Neural crest cell (in vitro differentiated cells): Measurements from ENCODE around the gene ITGA2. TPM values are rescaled to one million over a fixed set of nuclear protein-coding genes. Genes with fewer than 3 reads are reported as not detected.

Experiments
- DNase-seq: peaks from one replicate; pipeline ENCODE4 v3.0.0; 2021; ENCODE audit warnings: low read depth, mixed read lengths, low spot score
- H3K27ac Mint-ChIP-seq: one replicate; pipeline ENCODE4 v1.8.0; 2021; ENCODE audit warnings: mild to moderate bottlenecking, mixed read lengths; ENCODE audit not compliant: unreplicated experiment
- H3K27me3 Mint-ChIP-seq: 2 replicates; pipeline ENCODE4 v1.8.0; 2021; ENCODE audit warnings: low read depth, mild to moderate bottlenecking, mixed read lengths
- H3K36me3 Mint-ChIP-seq: 2 replicates; pipeline ENCODE4 v1.8.0; 2021; ENCODE audit warnings: low read depth, mild to moderate bottlenecking, mixed read lengths
- H3K4me1 Mint-ChIP-seq: 2 replicates; pipeline ENCODE4 v1.8.0; 2021; ENCODE audit warnings: mixed read lengths
- H3K4me3 Mint-ChIP-seq: one replicate; pipeline ENCODE4 v1.8.0; 2021; ENCODE audit warnings: mild to moderate bottlenecking, mixed read lengths
- H3K9me3 Mint-ChIP-seq: 2 replicates; pipeline ENCODE4 v1.8.0; 2021; ENCODE audit warnings: mixed read lengths
- total RNA-seq: library from RNA; stranded (reverse); gene quantifications from 2 replicates; pipeline ENCODE4 v1.2.1, GENCODE V29; 2021
- TF ChIP-seq, protein P1 (sequence below): fragments of 200-600 bp; sonication (generic); conservative IDR thresholded peaks from 2 replicates; pipeline ENCODE4 v1.5.0; 2021; ENCODE audit warnings: antibody characterized with exemption, mild to moderate bottlenecking

Gene ITGA2
- total RNA-seq, 1 donor from 2014 or later, result 1.7 TPM

DNA sequence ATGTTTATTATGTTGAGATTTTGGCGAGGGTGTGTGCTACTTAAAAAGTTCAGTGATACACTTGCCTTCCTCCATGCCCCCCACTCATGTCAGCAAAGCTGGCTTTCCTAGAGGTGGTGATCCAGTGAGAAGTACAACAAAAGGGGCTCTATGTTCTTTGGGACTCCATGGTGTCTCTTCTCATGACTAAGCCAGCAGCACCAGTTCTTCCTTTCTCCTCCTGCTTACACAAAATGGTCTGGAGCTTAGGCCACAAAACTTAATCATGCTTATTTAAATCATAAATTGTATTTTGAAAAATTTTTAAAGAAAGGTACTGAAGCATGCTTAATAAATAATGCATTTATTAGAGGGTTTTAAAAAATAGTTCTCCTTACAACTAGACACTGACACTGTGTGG is 98.0 kb downstream of the ITGA2 start:
- Mint-ChIP-seq H3K27me3 (no peaks in the 10 kb centered on the region), H3K4me3 (peak overlapping the region; percentile 27), H3K27ac (peak overlapping the region; percentile 97), H3K36me3 (no peaks in the 10 kb centered on the region), H3K9me3 (no peaks in the 10 kb centered on the region), H3K4me1 (peaks cover 23% of the 10 kb centered on the region)
- TF ChIP-seq, protein P1, sequence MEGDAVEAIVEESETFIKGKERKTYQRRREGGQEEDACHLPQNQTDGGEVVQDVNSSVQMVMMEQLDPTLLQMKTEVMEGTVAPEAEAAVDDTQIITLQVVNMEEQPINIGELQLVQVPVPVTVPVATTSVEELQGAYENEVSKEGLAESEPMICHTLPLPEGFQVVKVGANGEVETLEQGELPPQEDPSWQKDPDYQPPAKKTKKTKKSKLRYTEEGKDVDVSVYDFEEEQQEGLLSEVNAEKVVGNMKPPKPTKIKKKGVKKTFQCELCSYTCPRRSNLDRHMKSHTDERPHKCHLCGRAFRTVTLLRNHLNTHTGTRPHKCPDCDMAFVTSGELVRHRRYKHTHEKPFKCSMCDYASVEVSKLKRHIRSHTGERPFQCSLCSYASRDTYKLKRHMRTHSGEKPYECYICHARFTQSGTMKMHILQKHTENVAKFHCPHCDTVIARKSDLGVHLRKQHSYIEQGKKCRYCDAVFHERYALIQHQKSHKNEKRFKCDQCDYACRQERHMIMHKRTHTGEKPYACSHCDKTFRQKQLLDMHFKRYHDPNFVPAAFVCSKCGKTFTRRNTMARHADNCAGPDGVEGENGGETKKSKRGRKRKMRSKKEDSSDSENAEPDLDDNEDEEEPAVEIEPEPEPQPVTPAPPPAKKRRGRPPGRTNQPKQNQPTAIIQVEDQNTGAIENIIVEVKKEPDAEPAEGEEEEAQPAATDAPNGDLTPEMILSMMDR, result no peak
- DNase-seq, result no peak

DNA sequence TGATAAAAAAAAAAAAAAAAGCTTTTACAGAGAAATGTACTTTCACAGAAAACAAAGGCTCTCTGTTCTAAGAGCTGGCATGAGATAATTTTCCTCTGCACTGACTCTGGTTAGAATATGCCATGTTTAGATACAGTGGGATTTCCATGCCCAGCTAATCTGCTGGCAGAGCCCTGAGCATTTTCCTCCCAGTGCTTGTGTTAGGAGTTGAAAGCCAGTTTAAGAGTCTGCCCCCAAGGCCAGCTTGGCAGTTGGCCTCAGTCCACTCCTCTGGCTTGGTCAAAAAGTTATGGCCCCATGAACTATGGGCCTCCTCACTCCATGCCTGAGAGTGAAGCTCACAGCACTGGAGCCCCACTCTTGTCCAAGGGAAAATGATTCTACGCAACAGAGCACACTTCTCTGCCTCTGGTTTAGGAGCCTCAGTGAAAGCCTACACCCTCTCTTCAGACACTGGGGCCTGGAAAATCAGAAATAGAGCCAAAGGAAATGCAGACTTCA is 98.5 kb downstream of the ITGA2 start:
- no peaks in the 10 kb centered on the region for H3K9me3 Mint-ChIP-seq
- H3K4me3 Mint-ChIP-seq, result peak overlapping the region; percentile 27
- no peak for DNase-seq
- peak overlapping the region; percentile 58 for H3K27ac Mint-ChIP-seq
- H3K27me3 Mint-ChIP-seq, result no peaks in the 10 kb centered on the region
- no peaks in the 10 kb centered on the region for H3K36me3 Mint-ChIP-seq
- TF ChIP-seq, protein P1, result no peak
- H3K4me1 Mint-ChIP-seq, result peaks cover 23% of the 10 kb centered on the region

DNA sequence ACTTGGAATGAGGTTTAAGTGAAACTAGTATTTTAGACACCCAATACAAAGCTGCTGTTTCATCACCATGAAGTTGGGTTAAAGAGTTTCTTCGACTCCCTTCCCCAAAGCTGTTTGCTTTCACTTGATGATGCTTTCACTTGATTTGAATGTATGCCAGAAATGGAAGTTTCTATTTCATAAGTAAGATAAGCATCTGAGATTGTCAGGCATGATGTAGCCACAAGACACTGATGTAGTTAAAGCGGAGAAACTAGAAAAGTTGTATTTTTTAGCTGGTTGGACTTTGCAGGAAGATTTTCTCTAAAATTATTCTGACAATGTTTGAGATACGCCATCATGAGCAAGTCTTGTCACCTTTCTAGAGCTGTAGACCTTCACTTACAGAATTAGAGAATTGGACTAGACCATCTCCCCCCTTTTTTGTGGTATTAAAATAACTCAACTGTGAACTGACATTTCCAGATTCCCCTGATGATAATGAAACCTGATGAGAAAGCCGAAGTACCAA is 100.4 kb downstream of the ITGA2 start:
- H3K36me3 Mint-ChIP-seq, result no peaks in the 10 kb centered on the region
- no peak for DNase-seq
- H3K4me3 Mint-ChIP-seq, result no peak overlapping the region
- no peaks in the 10 kb centered on the region for H3K9me3 Mint-ChIP-seq
- TF ChIP-seq, protein P1, result no peak
- peaks cover 23% of the 10 kb centered on the region for H3K4me1 Mint-ChIP-seq
- H3K27me3 Mint-ChIP-seq, result no peaks in the 10 kb centered on the region
- H3K27ac Mint-ChIP-seq, result no peak overlapping the region

DNA sequence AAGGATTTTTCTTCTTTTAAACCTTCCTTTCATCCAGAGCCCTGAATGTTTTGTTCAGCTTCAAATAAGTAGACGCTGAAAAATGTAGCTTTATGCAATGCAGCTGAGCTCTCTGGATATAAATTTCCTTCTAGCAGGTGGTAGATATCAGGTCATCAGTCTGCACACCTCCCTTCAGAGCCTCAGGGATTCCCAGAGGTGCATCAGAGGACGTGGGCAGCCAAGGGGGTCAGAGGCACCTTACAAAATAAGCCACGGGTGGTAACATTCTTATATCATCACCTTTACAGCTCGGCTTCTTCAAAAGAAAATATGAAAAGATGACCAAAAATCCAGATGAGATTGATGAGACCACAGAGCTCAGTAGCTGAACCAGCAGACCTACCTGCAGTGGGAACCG is 101.1 kb downstream of the ITGA2 start:
- H3K9me3 Mint-ChIP-seq, result no peaks in the 10 kb centered on the region
- H3K4me1 Mint-ChIP-seq, result peaks cover 23% of the 10 kb centered on the region
- no peaks in the 10 kb centered on the region for H3K27me3 Mint-ChIP-seq
- DNase-seq, result no peak
- no peaks in the 10 kb centered on the region for H3K36me3 Mint-ChIP-seq
- H3K4me3 Mint-ChIP-seq, result no peak overlapping the region
- TF ChIP-seq, protein P1, result no peak
- H3K27ac Mint-ChIP-seq, result no peak overlapping the region

DNA sequence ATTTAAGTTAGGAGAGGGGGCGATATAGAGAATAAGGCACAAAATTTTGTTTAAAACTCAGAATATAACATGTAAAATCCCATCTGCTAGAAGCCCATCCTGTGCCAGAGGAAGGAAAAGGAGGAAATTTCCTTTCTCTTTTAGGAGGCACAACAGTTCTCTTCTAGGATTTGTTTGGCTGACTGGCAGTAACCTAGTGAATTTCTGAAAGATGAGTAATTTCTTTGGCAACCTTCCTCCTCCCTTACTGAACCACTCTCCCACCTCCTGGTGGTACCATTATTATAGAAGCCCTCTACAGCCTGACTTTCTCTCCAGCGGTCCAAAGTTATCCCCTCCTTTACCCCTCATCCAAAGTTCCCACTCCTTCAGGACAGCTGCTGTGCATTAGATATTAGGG is 102.1 kb downstream of the ITGA2 start:
- H3K9me3 Mint-ChIP-seq, result no peaks in the 10 kb centered on the region
- no peaks in the 10 kb centered on the region for H3K27me3 Mint-ChIP-seq
- H3K4me1 Mint-ChIP-seq, result peaks cover 23% of the 10 kb centered on the region
- DNase-seq, result no peak
- H3K4me3 Mint-ChIP-seq, result no peak overlapping the region
- peak overlapping the region; percentile 45 for H3K27ac Mint-ChIP-seq
- no peaks in the 10 kb centered on the region for H3K36me3 Mint-ChIP-seq
- TF ChIP-seq, protein P1, result no peak
